Suppressor macrophage (primary cell): ENCODE data around the gene CNOT4.
A peak's percentile ranks its signal among the peaks of the same experiment; 100 is the strongest.

Experiments used
- DNase-seq, 4 experiments: peaks; one replicate each; pipeline ENCODE4 v3.0.0-alpha.2; 2020 to 2022

Gene CNOT4

GRCh38 chr7:135391514-135391913 lies 118.4 kb downstream of the CNOT4 start:
- no peak for DNase-seq

- DNase-seq, result no peak
These were observed 119.1 kb downstream of the CNOT4 start for GRCh38 chr7:135390829-135391228.

- DNase-seq, result no peak
These were observed 119.9 kb downstream of the CNOT4 start for GRCh38 chr7:135389971-135390370.

GRCh38 chr7:135388616-135389015 lies 121.3 kb downstream of the CNOT4 start:
- DNase-seq, result no peak

GRCh38 chr7:135386776-135387175 lies 123.1 kb downstream of the CNOT4 start:
- DNase-seq, result no peak

GRCh38 chr7:135386181-135386580 lies 123.7 kb downstream of the CNOT4 start:
- DNase-seq, result no peak

- peak in 3 of 4 experiments; percentile 14 to 43 (median 26) for DNase-seq
These were observed 124.7 kb downstream of the CNOT4 start for GRCh38 chr7:135385209-135385608.

GRCh38 chr7:135383525-135384175 lies 126.3 kb downstream of the CNOT4 start:
- no peak for DNase-seq

GRCh38 chr7:135382173-135382572 lies 127.7 kb downstream of the CNOT4 start:
- DNase-seq, result no peak

GRCh38 chr7:135381369-135381768 lies 128.5 kb downstream of the CNOT4 start:
- no peak for DNase-seq

- no peak for DNase-seq
These were observed 129.6 kb downstream of the CNOT4 start for GRCh38 chr7:135380351-135380750.

- DNase-seq, result no peak
These were observed 132.7 kb downstream of the CNOT4 start for GRCh38 chr7:135377171-135377570.

GRCh38 chr7:135375908-135376699 lies 133.8 kb downstream of the CNOT4 start:
- no peak for DNase-seq

- DNase-seq, result no peak
These were observed 135.2 kb downstream of the CNOT4 start for GRCh38 chr7:135374736-135375135.

- DNase-seq, result no peak
These were observed 137.7 kb downstream of the CNOT4 start for GRCh38 chr7:135372222-135372621.

GRCh38 chr7:135370656-135371055 lies 139.2 kb downstream of the CNOT4 start:
- DNase-seq, result no peak

GRCh38 chr7:135369405-135369804 lies 140.5 kb downstream of the CNOT4 start:
- DNase-seq, result no peak

GRCh38 chr7:135368416-135369186 lies 141.3 kb downstream of the CNOT4 start:
- no peak for DNase-seq

GRCh38 chr7:135366843-135367508 lies 142.9 kb downstream of the CNOT4 start:
- no peak for DNase-seq

- DNase-seq, result no peak
These were observed 144.2 kb downstream of the CNOT4 start for GRCh38 chr7:135365721-135366120.

GRCh38 chr7:135364206-135364605 lies 145.7 kb downstream of the CNOT4 start:
- no peak for DNase-seq

GRCh38 chr7:135362871-135363270 lies 147.0 kb downstream of the CNOT4 start:
- DNase-seq, result no peak

GRCh38 chr7:135361788-135362187 lies 148.1 kb downstream of the CNOT4 start:
- DNase-seq, result no peak
